GM12878 (cell line): ENCODE measurements around the gene RPTN. TPM values are rescaled to one million over a fixed set of nuclear protein-coding genes. Genes with fewer than 3 reads are reported as not detected.

ENCODE experiments used
- ATAC-seq: fragments of 200-7000 bp; cut with Tn5 transposase; 3 replicates; pipeline ENCODE4 v1.9.1; 2020; ENCODE audit warnings: mild to moderate bottlenecking, moderate library complexity
- BruUV-seq: library from RNA; stranded (reverse); fragments of 400-500 nt; replicated peaks from 2 replicates; lab custom pipeline; 2021; lab: Mats Ljungman, UMichigan
- CTCF ChIA-PET: fragments of 300-600 bp; sonication (Branson Sonifier 250); formaldehyde crosslinking; extraction: SDS; loops from one replicate; lab custom pipeline; 2021; ENCODE audit warnings: inconsistent platforms; lab: Yijun Ruan, JAX
- POLR2A ChIA-PET: fragments of 350-600 bp; formaldehyde crosslinking; extraction: SDS; loops from one replicate; lab custom pipeline; 2021; ENCODE audit warnings: inconsistent platforms; lab: Charles Lee
- RAD21 ChIA-PET: fragments of 300-600 bp; sonication (Branson Sonifier 250); formaldehyde crosslinking; loops from one replicate; lab custom pipeline; 2023; ENCODE audit warnings: antibody characterized with exemption; ENCODE audit not compliant: unreplicated experiment; lab: Charles Lee
- SMC1A ChIA-PET: fragments of 300-600 bp; sonication (Branson Sonifier 250); formaldehyde crosslinking; loops from one replicate; lab custom pipeline; 2023; ENCODE audit not compliant: unreplicated experiment, uncharacterized antibody; lab: Charles Lee
- DNase-seq: peaks from one replicate; pipeline ENCODE4 v3.0.0-alpha.2; 2011; ENCODE audit warnings: low read depth, low spot score
- FAIRE-seq: peaks from 3 replicates; lab custom pipeline; 2011; peaks lifted over from hg19 to GRCh38; lab: Jason Lieb, UNC
- H2AFZ ChIP-seq: 2 replicates; pipeline ENCODE4 v1.6.0; 2011; ENCODE audit warnings: low read depth, low read length, control low read depth; ENCODE audit not compliant: control insufficient read depth
- H3K27ac ChIP-seq: 2 replicates; pipeline ENCODE4 v1.5.1; 2011; ENCODE audit warnings: control low read depth; ENCODE audit not compliant: control insufficient read depth, insufficient read depth
- H3K27me3 ChIP-seq, 2 experiments: replicated peaks in 1 of 2; 2 replicates each; pipeline versions ENCODE4 v1.6.0 to v1.6.1; 2011; ENCODE audit warnings: low read length in 1 of 2; ENCODE audit not compliant: control insufficient read depth in 2 of 2, insufficient read depth in 2 of 2
- H3K36me3 ChIP-seq, 2 experiments: 2 replicates each; pipeline ENCODE4 v1.5.1; 2011; ENCODE audit warnings: low read length in 1 of 2; ENCODE audit not compliant: control insufficient read depth in 2 of 2, insufficient read depth in 2 of 2
- H3K4me1 ChIP-seq: 2 replicates; pipeline ENCODE4 v1.6.1; 2011; ENCODE audit warnings: mild to moderate bottlenecking, low read length, moderate library complexity, mixed read lengths; ENCODE audit not compliant: control insufficient read depth, insufficient read depth
- H3K4me2 ChIP-seq: 2 replicates; pipeline ENCODE4 v1.6.0; 2011; ENCODE audit warnings: control low read depth; ENCODE audit not compliant: control insufficient read depth, insufficient read depth
- H3K4me3 ChIP-seq: fragments of 200-600 bp; sonication (generic); 2 replicates; pipeline ENCODE4 v1.5.1; 2016
- H3K79me2 ChIP-seq: 2 replicates; pipeline ENCODE4 v1.6.0; 2011; ENCODE audit warnings: low read length; ENCODE audit not compliant: control insufficient read depth, insufficient read depth
- H3K9ac ChIP-seq: 2 replicates; pipeline ENCODE4 v1.8.0; 2011; ENCODE audit warnings: low read length, control low read depth, mixed read lengths; ENCODE audit not compliant: control insufficient read depth, insufficient read depth
- H3K9me3 ChIP-seq: replicated peaks from 3 replicates; pipeline ENCODE4 v1.5.1; 2011; ENCODE audit warnings: mild to moderate bottlenecking, low read length; ENCODE audit not compliant: control insufficient read depth, insufficient read depth
- H4K20me1 ChIP-seq: 2 replicates; pipeline ENCODE4 v1.6.0; 2011; ENCODE audit not compliant: control insufficient read depth, insufficient read depth
- ASH2L ChIP-seq: fragments of 300-600, 200-600 bp; sonication (generic); IDR thresholded peaks from 2 replicates; pipeline ENCODE4 v1.6.1; 2017; ENCODE audit warnings: low read depth, mild to moderate bottlenecking, borderline replicate concordance
- ATF2 ChIP-seq: IDR thresholded peaks from 2 replicates; pipeline ENCODE4 v1.6.1; 2012; ENCODE audit warnings: low read length, inconsistent platforms
- EED ChIP-seq: sonication (generic); IDR thresholded peaks from 2 replicates; pipeline ENCODE4 v1.6.1; 2016; ENCODE audit warnings: antibody characterized with exemption, low read depth
- HDAC2 ChIP-seq: fragments of 200-600 bp; sonication (generic); IDR thresholded peaks from 2 replicates; pipeline ENCODE4 v1.6.1; 2017
- LARP7 ChIP-seq: fragments of 450-650 bp; IDR thresholded peaks from 2 replicates; pipeline ENCODE4 v1.6.1; 2017; ENCODE audit warnings: mild to moderate bottlenecking
- NFYB ChIP-seq: IDR thresholded peaks from 2 replicates; pipeline ENCODE4 v1.6.1; 2011; ENCODE audit warnings: low read depth, mild to moderate bottlenecking, low read length, improper control_type of control experiment, moderate library complexity; ENCODE audit not compliant: insufficient read depth
- NKRF ChIP-seq: fragments of 450-650 bp; conservative IDR thresholded peaks from 2 replicates; pipeline ENCODE4 v1.6.1; 2017; ENCODE audit warnings: mild to moderate bottlenecking, moderate library complexity
- NR2C1 ChIP-seq: fragments of 450-650 bp; IDR thresholded peaks from 2 replicates; pipeline ENCODE4 v1.6.1; 2017; ENCODE audit warnings: antibody characterized with exemption, mild to moderate bottlenecking, moderate library complexity
- RAD21 ChIP-seq: IDR thresholded peaks from 2 replicates; pipeline ENCODE4 v1.6.1; 2011; ENCODE audit warnings: mild to moderate bottlenecking, low read depth, low read length, moderate library complexity; ENCODE audit not compliant: insufficient read depth
- WGBS: methylation state at CpG from one replicate; pipeline ENCODE4 v1.1.6; 2016; ENCODE audit warnings: low lambda C conversion rate; ENCODE audit not compliant: insufficient replicate concordance, insufficient coverage; ENCODE audit errors: missing lambda C conversion rate; 5-methylcytosine and 5-hydroxymethylcytosine counted together
- in situ Hi-C: fragments of 300-500 bp; cut with MboI; formaldehyde crosslinking; loops from 9 replicates; pipeline ENCODE4 v1.14.3; 2018; ENCODE audit warnings: mixed read lengths
- intact Hi-C: fragments of 100-400 bp; cut with micrococcal nuclease; formaldehyde crosslinking; loops from one replicate; pipeline ENCODE4 v1.14.2; 2022; ENCODE audit not compliant: unreplicated experiment
- polyA plus RNA-seq, 11 experiments: library from polyadenylated mRNA; depleted of rRNA in 4 of 11; unstranded in 6 of 11; stranded (reverse) in 5 of 11; fragments of >200 nt; fragmentation: Nextera tagmentation in 4 of 11; fragmentation: Illumina TruSeq in 1 of 11; extraction: Ambion mirVana in 4 of 11; extraction: Trizol in 1 of 11; gene quantifications; 1 replicate in 1 of 11; 2 replicates in 10 of 11; pipeline versions ENCODE4 v1.2.1 to v1.2.3, GENCODE V29; 2011 to 2016; ENCODE audit warnings: inconsistent platforms in 2 of 11, missing spikeins in 2 of 11, low read depth in 1 of 11
- total RNA-seq, 4 experiments: library from RNA; depleted of rRNA in 3 of 4; stranded (reverse); fragments of >200 nt in 3 of 4; fragmentation: Illumina TruSeq in 1 of 4; extraction: Trizol in 1 of 4; gene quantifications; 2 replicates each; pipeline versions ENCODE4 v1.2.1 to v1.2.3, GENCODE V29; 2013 to 2021
- TF ChIP-seq, protein P1 (sequence below): fragments of 450-650 bp; IDR thresholded peaks from 2 replicates; pipeline ENCODE4 v1.6.1; 2017; ENCODE audit warnings: mild to moderate bottlenecking, moderate library complexity
- TF ChIP-seq, protein P2 (sequence below): IDR thresholded peaks from 2 replicates; pipeline ENCODE4 v1.6.1; 2012; ENCODE audit warnings: low read depth, low read length, improper control_type of control experiment
- TF ChIP-seq, protein P3 (sequence below): IDR thresholded peaks from 2 replicates; pipeline ENCODE4 v1.6.1; 2012; ENCODE audit warnings: low read depth, low read length, improper control_type of control experiment

Gene RPTN
- total and polyA plus RNA-seq, 10 of the 15 experiments (the other 5 are each of a cell fraction or from before 2014, with no cell fraction given): not detected

DNA sequence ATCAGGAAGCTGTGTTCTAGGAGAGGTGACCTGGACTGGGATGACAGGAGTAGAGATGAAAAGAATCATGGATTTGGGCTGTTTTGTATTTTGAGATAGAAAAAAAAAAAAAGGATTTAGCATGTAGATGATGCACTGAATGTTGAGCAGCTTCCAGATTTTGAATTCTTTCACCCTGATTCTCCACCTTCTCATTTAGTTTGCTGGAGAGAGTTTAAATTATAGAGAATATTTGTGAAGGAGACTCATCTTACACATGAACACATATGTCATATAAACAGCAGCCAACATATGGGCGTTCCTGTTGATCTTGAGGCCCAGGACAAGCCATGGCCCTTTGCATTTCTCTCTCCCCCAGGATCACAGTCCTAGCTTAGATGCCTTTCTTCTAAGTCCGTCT is 7.4 kb downstream of the RPTN start (continued):
- TF ChIP-seq, protein P1, sequence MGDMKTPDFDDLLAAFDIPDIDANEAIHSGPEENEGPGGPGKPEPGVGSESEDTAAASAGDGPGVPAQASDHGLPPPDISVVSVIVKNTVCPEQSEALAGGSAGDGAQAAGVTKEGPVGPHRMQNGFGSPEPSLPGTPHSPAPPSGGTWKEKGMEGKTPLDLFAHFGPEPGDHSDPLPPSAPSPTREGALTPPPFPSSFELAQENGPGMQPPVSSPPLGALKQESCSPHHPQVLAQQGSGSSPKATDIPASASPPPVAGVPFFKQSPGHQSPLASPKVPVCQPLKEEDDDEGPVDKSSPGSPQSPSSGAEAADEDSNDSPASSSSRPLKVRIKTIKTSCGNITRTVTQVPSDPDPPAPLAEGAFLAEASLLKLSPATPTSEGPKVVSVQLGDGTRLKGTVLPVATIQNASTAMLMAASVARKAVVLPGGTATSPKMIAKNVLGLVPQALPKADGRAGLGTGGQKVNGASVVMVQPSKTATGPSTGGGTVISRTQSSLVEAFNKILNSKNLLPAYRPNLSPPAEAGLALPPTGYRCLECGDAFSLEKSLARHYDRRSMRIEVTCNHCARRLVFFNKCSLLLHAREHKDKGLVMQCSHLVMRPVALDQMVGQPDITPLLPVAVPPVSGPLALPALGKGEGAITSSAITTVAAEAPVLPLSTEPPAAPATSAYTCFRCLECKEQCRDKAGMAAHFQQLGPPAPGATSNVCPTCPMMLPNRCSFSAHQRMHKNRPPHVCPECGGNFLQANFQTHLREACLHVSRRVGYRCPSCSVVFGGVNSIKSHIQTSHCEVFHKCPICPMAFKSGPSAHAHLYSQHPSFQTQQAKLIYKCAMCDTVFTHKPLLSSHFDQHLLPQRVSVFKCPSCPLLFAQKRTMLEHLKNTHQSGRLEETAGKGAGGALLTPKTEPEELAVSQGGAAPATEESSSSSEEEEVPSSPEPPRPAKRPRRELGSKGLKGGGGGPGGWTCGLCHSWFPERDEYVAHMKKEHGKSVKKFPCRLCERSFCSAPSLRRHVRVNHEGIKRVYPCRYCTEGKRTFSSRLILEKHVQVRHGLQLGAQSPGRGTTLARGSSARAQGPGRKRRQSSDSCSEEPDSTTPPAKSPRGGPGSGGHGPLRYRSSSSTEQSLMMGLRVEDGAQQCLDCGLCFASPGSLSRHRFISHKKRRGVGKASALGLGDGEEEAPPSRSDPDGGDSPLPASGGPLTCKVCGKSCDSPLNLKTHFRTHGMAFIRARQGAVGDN: no peak
- TF ChIP-seq, protein P2, sequence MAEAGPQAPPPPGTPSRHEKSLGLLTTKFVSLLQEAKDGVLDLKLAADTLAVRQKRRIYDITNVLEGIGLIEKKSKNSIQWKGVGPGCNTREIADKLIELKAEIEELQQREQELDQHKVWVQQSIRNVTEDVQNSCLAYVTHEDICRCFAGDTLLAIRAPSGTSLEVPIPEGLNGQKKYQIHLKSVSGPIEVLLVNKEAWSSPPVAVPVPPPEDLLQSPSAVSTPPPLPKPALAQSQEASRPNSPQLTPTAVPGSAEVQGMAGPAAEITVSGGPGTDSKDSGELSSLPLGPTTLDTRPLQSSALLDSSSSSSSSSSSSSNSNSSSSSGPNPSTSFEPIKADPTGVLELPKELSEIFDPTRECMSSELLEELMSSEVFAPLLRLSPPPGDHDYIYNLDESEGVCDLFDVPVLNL: no peak
- TF ChIP-seq NR2C1: no peak
- TF ChIP-seq LARP7: no peak
- no peak for TF ChIP-seq RAD21
- no peak for TF ChIP-seq NFYB
- TF ChIP-seq, all 136 proteins: peak for 0

DNA sequence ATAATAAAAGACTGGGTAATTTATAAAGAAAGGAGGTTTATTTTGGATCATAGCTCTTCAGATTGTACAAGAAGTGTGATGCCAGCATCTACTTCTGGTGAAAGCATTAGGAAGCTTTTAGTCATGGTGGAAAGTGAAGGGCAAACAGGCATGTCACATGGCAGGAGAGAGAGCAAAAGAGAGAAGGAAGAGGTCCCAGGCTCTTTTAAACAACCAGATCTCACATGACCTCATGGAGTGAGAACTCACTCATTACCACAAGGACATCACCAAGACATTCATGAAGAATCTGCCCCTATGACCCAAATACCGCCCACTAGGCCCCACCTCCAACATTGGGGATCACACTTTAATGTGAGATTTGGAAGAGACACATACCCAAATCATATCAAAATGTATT is 10.0 kb downstream of the RPTN start:
- H3K36me3 ChIP-seq: no peaks in the 10 kb centered on the region
- no peaks in the 10 kb centered on the region for H4K20me1 ChIP-seq
- BruUV-seq: no TSS peak
- 0% methylated on average over 1 of the region's 1 CpG for WGBS
- FAIRE-seq: no peak
- ChIA-PET CTCF (interaction anchor here (1.3 kb wide), 1 partner anchor 40 kb away, joined by 4 read pairs; no protein-coding TSS in a partner anchor), POLR2A (no interaction called here), RAD21 (no interaction called here), SMC1A (interaction anchor here (1.0 to 1.2 kb wide), 2 partner anchors 11 to 15 kb away, joined by 3 to 4 read pairs; no protein-coding TSS in a partner anchor)
- no peaks in the 10 kb centered on the region for H3K27me3 ChIP-seq
- in situ Hi-C loops (no loop called here), intact Hi-C loops (no loop called here)
- no peaks in the 10 kb centered on the region for H3K79me2 ChIP-seq
- H3K9ac ChIP-seq: no peak overlapping the region
- no peaks in the 10 kb centered on the region for H3K4me1 ChIP-seq
- DNase-seq: no peak
- no peak overlapping the region for H2AFZ ChIP-seq
- no peak overlapping the region for H3K4me2 ChIP-seq
- no peak for ATAC-seq
- no peak overlapping the region for H3K27ac ChIP-seq
- H3K9me3 ChIP-seq: peaks cover 6% of the 10 kb centered on the region; the same call in 2 of the 3 replicates
- no peak overlapping the region for H3K4me3 ChIP-seq
- no peak for TF ChIP-seq NKRF
- TF ChIP-seq, protein P3, sequence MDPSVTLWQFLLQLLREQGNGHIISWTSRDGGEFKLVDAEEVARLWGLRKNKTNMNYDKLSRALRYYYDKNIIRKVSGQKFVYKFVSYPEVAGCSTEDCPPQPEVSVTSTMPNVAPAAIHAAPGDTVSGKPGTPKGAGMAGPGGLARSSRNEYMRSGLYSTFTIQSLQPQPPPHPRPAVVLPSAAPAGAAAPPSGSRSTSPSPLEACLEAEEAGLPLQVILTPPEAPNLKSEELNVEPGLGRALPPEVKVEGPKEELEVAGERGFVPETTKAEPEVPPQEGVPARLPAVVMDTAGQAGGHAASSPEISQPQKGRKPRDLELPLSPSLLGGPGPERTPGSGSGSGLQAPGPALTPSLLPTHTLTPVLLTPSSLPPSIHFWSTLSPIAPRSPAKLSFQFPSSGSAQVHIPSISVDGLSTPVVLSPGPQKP: no peak
- no peak for TF ChIP-seq HDAC2
- TF ChIP-seq ASH2L: no peak
- no peak for TF ChIP-seq EED
- no peak for TF ChIP-seq ATF2
